ENCODE measurements around the gene CRMP1.

The CRMP1 gene

DNA sequence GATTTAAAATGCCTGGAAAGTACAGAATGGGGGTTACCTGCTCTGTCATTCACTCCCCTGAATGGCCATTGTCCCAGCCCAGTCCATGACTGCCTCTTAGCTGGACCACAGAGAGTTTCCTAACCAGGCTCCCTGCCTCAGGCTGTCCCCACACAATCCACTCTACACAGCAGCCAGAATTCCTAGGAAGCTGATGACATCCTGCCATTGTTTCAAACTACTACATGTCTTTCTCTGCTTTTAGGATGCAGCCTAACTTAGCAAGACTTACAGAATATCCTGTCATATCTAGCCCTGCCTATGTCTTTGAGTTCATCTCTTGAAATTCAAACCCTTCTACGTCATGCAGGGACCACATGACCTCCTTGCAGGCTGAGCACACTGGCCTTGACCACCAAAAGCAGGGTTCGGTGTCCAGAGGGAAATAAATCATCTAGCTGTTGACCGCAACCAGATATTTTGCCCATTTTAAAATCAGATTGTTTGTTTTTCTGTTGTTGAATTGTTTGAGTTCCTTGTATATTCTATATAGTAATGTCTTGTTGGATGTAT is 16.1 kb upstream of the CRMP1 start:
- H2BK15ac ChIP-seq (ENCODE audit: low read length) = no peak overlapping the region
- H2BK12ac ChIP-seq (ENCODE audit: low read length) = no peak overlapping the region
- no peaks in the 10 kb centered on the region for H3K79me1 ChIP-seq (ENCODE audit: low read depth, low read length)
- no peak overlapping the region for H2AFZ ChIP-seq (ENCODE audit: low read length)
- no peak overlapping the region for H3K14ac ChIP-seq (ENCODE audit: low read length)
- H3K36me3 ChIP-seq (replicated peaks in 1 of 2; ENCODE audit: control insufficient read depth in 2 of 2, insufficient read depth in 2 of 2, low read length in 2 of 2) = no peaks in the 10 kb centered on the region
- no peak for DNase-seq (ENCODE audit: low spot score)
- no peak overlapping the region for H3K23ac ChIP-seq (ENCODE audit: low read depth, low read length, poor library complexity)
- H3K4me2 ChIP-seq (ENCODE audit: insufficient read depth, low read length, poor library complexity, severe bottlenecking) = no peak overlapping the region
- H4K91ac ChIP-seq (ENCODE audit: low read depth, low read length, poor library complexity) = no peak overlapping the region
- H2AK5ac ChIP-seq (ENCODE audit: low read depth, low read length) = no peak overlapping the region
- peaks cover 0 to 17% (median 0%) of the 10 kb centered on the region in 3 experiments for H3K27me3 ChIP-seq (ENCODE audit: control insufficient read depth in 3 of 3, insufficient read depth in 3 of 3, low read depth in 1 of 3, low read length in 3 of 3)
- H3K4me1 ChIP-seq (ENCODE audit: control insufficient read depth in 2 of 2, insufficient read depth in 1 of 2, low read depth in 1 of 2, low read length in 2 of 2) = peaks cover 0 to 4% of the 10 kb centered on the region in 2 donors
- H4K8ac ChIP-seq (ENCODE audit: low read depth, low read length) = no peak overlapping the region
- H3K9ac ChIP-seq (ENCODE audit: low read depth, low read length, poor library complexity) = no peak overlapping the region
- WGBS, 2 donors (ENCODE audit: extremely low coverage in 2 of 2, insufficient read length in 2 of 2, insufficient replicate concordance in 1 of 2) = no CpG with 5 or more reads among the region's 3 CpGs
- H3K4me3 ChIP-seq (ENCODE audit: low read length in 2 of 2) = no peak overlapping the region
- no peak overlapping the region for H2BK120ac ChIP-seq (ENCODE audit: low read depth, low read length)
- no peaks in the 10 kb centered on the region for H3K9me3 ChIP-seq (replicated peaks in 1 of 2; ENCODE audit: control insufficient read depth in 2 of 2, insufficient read depth in 1 of 2, low read depth in 1 of 2, low read length in 2 of 2)
- H3K27ac ChIP-seq (replicated peaks; ENCODE audit: low read length) = no peak overlapping the region
- H3K18ac ChIP-seq (ENCODE audit: low read length) = no peak overlapping the region
- H2BK5ac ChIP-seq (ENCODE audit: low read length) = no peak overlapping the region
- H3K4ac ChIP-seq (ENCODE audit: low read length) = no peak overlapping the region

DNA sequence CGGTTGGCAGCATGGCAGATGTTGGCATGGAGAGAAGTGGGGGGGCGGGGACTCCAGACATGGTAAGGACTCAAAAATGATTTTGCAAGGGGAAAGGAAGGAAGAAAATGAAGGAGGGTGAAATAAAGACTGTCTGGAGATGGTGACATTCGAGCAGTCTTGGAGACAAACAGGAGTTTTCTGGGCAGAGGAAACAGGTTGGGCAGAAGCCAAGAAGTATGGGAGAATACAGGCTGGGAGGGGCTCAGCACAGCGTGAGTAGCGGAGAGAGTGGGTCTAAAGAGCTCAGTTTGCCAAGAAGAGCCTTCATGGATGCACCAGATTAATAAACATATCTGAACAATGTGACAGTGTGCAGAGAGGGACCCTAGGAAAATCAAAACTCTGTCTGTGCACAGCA is 13.3 kb upstream of the CRMP1 start:
- Histone ChIP-seq H2BK15ac (ENCODE audit: low read length) (no peak overlapping the region), H3K4me3 (ENCODE audit: low read length in 2 of 2) (no peak overlapping the region), H3K18ac (ENCODE audit: low read length) (no peak overlapping the region), H3K9ac (ENCODE audit: low read depth, low read length, poor library complexity) (no peak overlapping the region), H3K9me3 (replicated peaks in 1 of 2; ENCODE audit: control insufficient read depth in 2 of 2, insufficient read depth in 1 of 2, low read depth in 1 of 2, low read length in 2 of 2) (no peaks in the 10 kb centered on the region), H2AFZ (ENCODE audit: low read length) (no peak overlapping the region), H3K36me3 (replicated peaks in 1 of 2; ENCODE audit: control insufficient read depth in 2 of 2, insufficient read depth in 2 of 2, low read length in 2 of 2) (no peaks in the 10 kb centered on the region), H3K23ac (ENCODE audit: low read depth, low read length, poor library complexity) (no peak overlapping the region), H2BK5ac (ENCODE audit: low read length) (no peak overlapping the region), H3K27me3 (ENCODE audit: control insufficient read depth in 3 of 3, insufficient read depth in 3 of 3, low read depth in 1 of 3, low read length in 3 of 3) (peaks cover 0 to 43% (median 0%) of the 10 kb centered on the region in 3 experiments), H3K4ac (ENCODE audit: low read length) (no peak overlapping the region), H3K4me1 (ENCODE audit: control insufficient read depth in 2 of 2, insufficient read depth in 1 of 2, low read depth in 1 of 2, low read length in 2 of 2) (peaks cover 0 to 4% of the 10 kb centered on the region in 2 donors), H2BK120ac (ENCODE audit: low read depth, low read length) (no peak overlapping the region), H2BK12ac (ENCODE audit: low read length) (no peak overlapping the region), H2AK5ac (ENCODE audit: low read depth, low read length) (no peak overlapping the region), H4K91ac (ENCODE audit: low read depth, low read length, poor library complexity) (no peak overlapping the region), H4K8ac (ENCODE audit: low read depth, low read length) (no peak overlapping the region), H3K4me2 (ENCODE audit: insufficient read depth, low read length, poor library complexity, severe bottlenecking) (no peak overlapping the region), H3K14ac (ENCODE audit: low read length) (no peak overlapping the region), H3K79me1 (ENCODE audit: low read depth, low read length) (no peaks in the 10 kb centered on the region), H3K27ac (replicated peaks; ENCODE audit: low read length) (no peak overlapping the region)
- no CpG with 5 or more reads among the region's 5 CpGs for WGBS, 2 donors (ENCODE audit: extremely low coverage in 2 of 2, insufficient read length in 2 of 2, insufficient replicate concordance in 1 of 2)
- DNase-seq (ENCODE audit: low spot score) = no peak

DNA sequence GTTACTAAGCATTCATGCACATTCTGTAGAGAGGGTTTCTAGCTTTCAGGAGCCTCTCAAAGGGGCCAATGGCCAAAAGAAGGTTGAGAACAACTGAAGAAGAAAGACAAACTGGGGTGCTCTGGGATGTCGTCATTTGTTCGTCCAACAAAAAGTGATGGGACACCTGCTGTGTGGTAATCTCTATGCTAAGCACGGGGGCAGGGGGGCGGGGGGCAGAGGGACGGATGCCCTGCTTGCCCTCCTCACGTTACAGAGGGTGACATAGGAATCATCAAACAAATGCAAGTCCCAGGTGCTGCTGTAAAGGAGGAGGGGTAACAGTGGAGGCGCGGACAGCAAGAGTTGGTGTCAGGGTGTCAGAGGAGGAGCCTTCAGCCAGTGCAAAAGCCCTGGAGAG is 12.8 kb upstream of the CRMP1 start:
- H3K4me3 ChIP-seq (ENCODE audit: low read length in 2 of 2) = no peak overlapping the region
- no peaks in the 10 kb centered on the region for H3K79me1 ChIP-seq (ENCODE audit: low read depth, low read length)
- no peak overlapping the region for H3K4me2 ChIP-seq (ENCODE audit: insufficient read depth, low read length, poor library complexity, severe bottlenecking)
- H3K36me3 ChIP-seq (replicated peaks in 1 of 2; ENCODE audit: control insufficient read depth in 2 of 2, insufficient read depth in 2 of 2, low read length in 2 of 2) = no peaks in the 10 kb centered on the region
- H3K9ac ChIP-seq (ENCODE audit: low read depth, low read length, poor library complexity) = no peak overlapping the region
- WGBS, 2 donors (ENCODE audit: extremely low coverage in 2 of 2, insufficient read length in 2 of 2, insufficient replicate concordance in 1 of 2) = no CpG with 5 or more reads among the region's 8 CpGs
- H3K23ac ChIP-seq (ENCODE audit: low read depth, low read length, poor library complexity) = no peak overlapping the region
- H2AFZ ChIP-seq (ENCODE audit: low read length) = no peak overlapping the region
- H2BK15ac ChIP-seq (ENCODE audit: low read length) = no peak overlapping the region
- H3K4me1 ChIP-seq (ENCODE audit: control insufficient read depth in 2 of 2, insufficient read depth in 1 of 2, low read depth in 1 of 2, low read length in 2 of 2) = peaks cover 0 to 4% of the 10 kb centered on the region in 2 donors
- H3K14ac ChIP-seq (ENCODE audit: low read length) = no peak overlapping the region
- H2BK5ac ChIP-seq (ENCODE audit: low read length) = no peak overlapping the region
- no peak for DNase-seq (ENCODE audit: low spot score)
- no peak overlapping the region for H2BK120ac ChIP-seq (ENCODE audit: low read depth, low read length)
- H3K27ac ChIP-seq (replicated peaks; ENCODE audit: low read length) = no peak overlapping the region
- no peak overlapping the region for H3K18ac ChIP-seq (ENCODE audit: low read length)
- H3K9me3 ChIP-seq (replicated peaks in 1 of 2; ENCODE audit: control insufficient read depth in 2 of 2, insufficient read depth in 1 of 2, low read depth in 1 of 2, low read length in 2 of 2) = no peaks in the 10 kb centered on the region
- peaks cover 0 to 47% (median 0%) of the 10 kb centered on the region in 3 experiments for H3K27me3 ChIP-seq (ENCODE audit: control insufficient read depth in 3 of 3, insufficient read depth in 3 of 3, low read depth in 1 of 3, low read length in 3 of 3)
- H2BK12ac ChIP-seq (ENCODE audit: low read length) = no peak overlapping the region
- no peak overlapping the region for H4K8ac ChIP-seq (ENCODE audit: low read depth, low read length)
- H4K91ac ChIP-seq (ENCODE audit: low read depth, low read length, poor library complexity) = no peak overlapping the region
- H2AK5ac ChIP-seq (ENCODE audit: low read depth, low read length) = no peak overlapping the region
- H3K4ac ChIP-seq (ENCODE audit: low read length) = no peak overlapping the region

DNA sequence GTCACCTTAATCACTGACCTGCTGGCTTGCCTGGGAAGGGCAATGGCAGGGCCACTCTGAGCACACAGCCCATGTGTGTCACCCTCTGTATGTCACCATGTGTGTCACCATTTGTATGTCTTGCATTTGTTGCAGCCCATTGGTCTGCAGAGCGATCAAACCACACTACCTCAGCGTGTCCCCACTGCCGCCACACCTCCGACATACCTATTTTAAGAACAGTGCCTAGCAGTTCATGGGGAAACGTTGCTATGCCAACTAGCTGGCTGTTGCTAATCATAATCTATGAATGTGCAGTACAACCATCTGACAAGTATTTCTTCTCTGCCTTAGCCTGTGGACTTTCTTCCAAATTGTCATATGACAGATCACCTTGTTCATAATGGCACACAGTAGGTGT is 8.0 kb upstream of the CRMP1 start:
- H3K14ac ChIP-seq (ENCODE audit: low read length) = no peak overlapping the region
- no CpG with 5 or more reads among the region's 5 CpGs for WGBS, 2 donors (ENCODE audit: extremely low coverage in 2 of 2, insufficient read length in 2 of 2, insufficient replicate concordance in 1 of 2)
- peaks cover 0 to under 1% of the 10 kb centered on the region in 2 donors for H3K4me1 ChIP-seq (ENCODE audit: control insufficient read depth in 2 of 2, insufficient read depth in 1 of 2, low read depth in 1 of 2, low read length in 2 of 2)
- no peak overlapping the region for H2AFZ ChIP-seq (ENCODE audit: low read length)
- H3K23ac ChIP-seq (ENCODE audit: low read depth, low read length, poor library complexity) = no peak overlapping the region
- H3K4ac ChIP-seq (ENCODE audit: low read length) = no peak overlapping the region
- no peaks in the 10 kb centered on the region for H3K79me1 ChIP-seq (ENCODE audit: low read depth, low read length)
- no peak overlapping the region for H2BK5ac ChIP-seq (ENCODE audit: low read length)
- H4K91ac ChIP-seq (ENCODE audit: low read depth, low read length, poor library complexity) = no peak overlapping the region
- H3K27me3 ChIP-seq (ENCODE audit: control insufficient read depth in 3 of 3, insufficient read depth in 3 of 3, low read depth in 1 of 3, low read length in 3 of 3) = peaks cover 0 to 90% (median 2%) of the 10 kb centered on the region in 3 experiments
- no peak overlapping the region for H2BK12ac ChIP-seq (ENCODE audit: low read length)
- no peak overlapping the region for H3K4me3 ChIP-seq (ENCODE audit: low read length in 2 of 2)
- peaks cover 2 to 4% of the 10 kb centered on the region in 2 donors for H3K9me3 ChIP-seq (replicated peaks in 1 of 2; ENCODE audit: control insufficient read depth in 2 of 2, insufficient read depth in 1 of 2, low read depth in 1 of 2, low read length in 2 of 2)
- H3K4me2 ChIP-seq (ENCODE audit: insufficient read depth, low read length, poor library complexity, severe bottlenecking) = no peak overlapping the region
- no peak overlapping the region for H2AK5ac ChIP-seq (ENCODE audit: low read depth, low read length)
- no peak for DNase-seq (ENCODE audit: low spot score)
- no peaks in the 10 kb centered on the region for H3K36me3 ChIP-seq (replicated peaks in 1 of 2; ENCODE audit: control insufficient read depth in 2 of 2, insufficient read depth in 2 of 2, low read length in 2 of 2)
- H3K18ac ChIP-seq (ENCODE audit: low read length) = no peak overlapping the region
- H4K8ac ChIP-seq (ENCODE audit: low read depth, low read length) = no peak overlapping the region
- no peak overlapping the region for H3K9ac ChIP-seq (ENCODE audit: low read depth, low read length, poor library complexity)
- H3K27ac ChIP-seq (replicated peaks; ENCODE audit: low read length) = no peak overlapping the region
- no peak overlapping the region for H2BK120ac ChIP-seq (ENCODE audit: low read depth, low read length)
- H2BK15ac ChIP-seq (ENCODE audit: low read length) = no peak overlapping the region

Data from neuronal stem cell (in vitro differentiated cells).